NK-92 (cell line): ENCODE results near the gene HOMER2.

Source experiments
- DNase-seq: peaks from one replicate; lab custom pipeline; 2025; ENCODE audit not compliant: unreplicated experiment; lab: John Stamatoyannopoulos, UW

HOMER2 gene

DNA sequence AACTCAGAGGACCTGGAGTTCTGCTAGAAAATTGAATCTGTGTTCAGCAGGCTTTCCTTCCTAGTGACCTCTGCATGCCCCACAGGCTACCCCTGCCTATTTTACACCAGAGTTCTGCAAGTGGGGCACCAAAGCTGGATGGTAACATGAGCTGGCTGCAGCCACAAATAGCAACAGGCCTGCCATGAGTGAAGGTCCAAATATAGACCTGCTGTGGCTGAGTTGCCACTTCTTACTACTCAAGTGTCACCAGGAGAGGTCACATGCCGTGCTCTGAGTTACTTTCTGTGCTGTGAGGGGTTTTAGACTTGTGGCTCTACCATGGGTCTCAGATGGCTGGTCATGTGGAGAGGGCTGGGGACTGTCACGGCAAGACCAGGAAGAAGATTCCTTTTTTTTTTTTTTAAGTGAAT is 146.5 kb downstream of the HOMER2 start, which contains the start of gene FSD2:
Gene FSD2 (minus strand): TSS at position 76 of the 413 bp plus-strand sequence. CDS start 18,679 bp downstream, outside the sequence.
- no peak for DNase-seq

DNA sequence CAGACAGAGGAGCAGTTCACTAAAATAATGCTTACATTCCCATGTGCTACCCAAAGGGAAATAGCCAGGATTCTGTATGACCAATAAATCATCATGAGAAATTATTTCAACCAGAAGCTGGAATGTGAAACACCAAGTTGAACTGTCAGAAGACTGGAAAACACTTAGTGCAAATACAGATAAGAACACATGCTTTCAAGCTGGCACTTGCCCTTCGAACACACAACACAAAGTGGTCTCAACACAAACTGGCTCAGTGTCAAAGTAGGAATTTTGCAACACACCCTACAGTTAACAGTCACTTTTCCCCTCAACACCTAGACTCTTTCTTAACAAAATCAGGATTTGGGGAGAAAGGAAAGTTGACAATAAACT is 148.0 kb downstream of the HOMER2 start:
- no peak for DNase-seq

DNA sequence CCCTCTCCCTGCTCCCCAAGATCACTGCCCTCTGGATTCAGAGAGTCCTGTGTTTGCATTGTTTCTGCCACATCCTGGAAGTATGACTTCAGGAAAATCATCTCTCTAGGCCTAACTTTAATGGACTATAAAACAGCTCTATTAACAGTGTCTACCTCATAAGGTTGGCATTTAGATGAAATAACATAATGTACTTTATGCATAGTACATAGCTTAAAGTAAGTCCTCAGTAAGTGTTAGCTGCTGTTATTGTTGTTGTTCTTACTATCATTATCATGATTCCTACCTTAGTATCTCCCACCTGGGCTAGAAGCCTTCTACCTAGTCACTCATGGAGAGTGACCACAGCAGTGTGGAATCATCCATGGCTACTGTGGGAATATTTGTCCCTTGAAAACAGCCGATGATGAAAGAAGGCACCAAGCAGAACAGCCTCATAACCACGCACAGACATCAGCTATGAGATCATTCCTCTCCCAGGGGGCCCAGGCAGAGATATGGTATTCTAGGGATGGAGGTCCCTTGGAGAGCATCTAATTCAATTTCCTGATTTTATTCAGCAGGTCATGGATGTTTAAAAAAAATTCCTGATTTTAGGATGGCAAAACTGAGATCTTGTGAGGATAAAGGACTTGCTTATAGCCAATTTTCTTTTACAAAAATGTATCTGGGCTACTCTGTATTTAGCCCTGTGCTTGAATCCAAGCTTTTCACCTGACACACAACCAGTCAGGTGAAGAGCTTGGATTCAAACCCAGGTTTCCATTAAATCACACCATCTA is 148.5 kb downstream of the HOMER2 start:
- no peak for DNase-seq

DNA sequence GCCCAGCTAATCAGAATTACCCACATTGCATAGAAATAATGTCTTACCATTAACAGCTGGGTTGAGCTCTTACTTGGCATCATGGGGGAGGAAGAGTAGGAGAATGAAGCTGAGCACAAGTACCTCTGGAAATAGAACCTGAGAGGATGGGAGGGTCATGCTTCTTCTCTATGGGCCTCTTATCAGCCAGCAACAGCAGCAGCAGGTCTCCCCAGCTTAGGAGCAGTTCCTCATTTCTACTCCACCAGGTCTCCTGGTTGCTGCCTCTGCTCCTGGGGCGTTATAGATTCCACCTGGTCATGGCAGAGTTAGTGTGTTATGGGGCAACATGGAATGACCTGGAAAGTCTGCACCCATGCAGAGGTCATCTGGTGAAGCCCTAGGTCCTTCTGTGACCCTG is 150.0 kb downstream of the HOMER2 start:
- DNase-seq, result no peak

DNA sequence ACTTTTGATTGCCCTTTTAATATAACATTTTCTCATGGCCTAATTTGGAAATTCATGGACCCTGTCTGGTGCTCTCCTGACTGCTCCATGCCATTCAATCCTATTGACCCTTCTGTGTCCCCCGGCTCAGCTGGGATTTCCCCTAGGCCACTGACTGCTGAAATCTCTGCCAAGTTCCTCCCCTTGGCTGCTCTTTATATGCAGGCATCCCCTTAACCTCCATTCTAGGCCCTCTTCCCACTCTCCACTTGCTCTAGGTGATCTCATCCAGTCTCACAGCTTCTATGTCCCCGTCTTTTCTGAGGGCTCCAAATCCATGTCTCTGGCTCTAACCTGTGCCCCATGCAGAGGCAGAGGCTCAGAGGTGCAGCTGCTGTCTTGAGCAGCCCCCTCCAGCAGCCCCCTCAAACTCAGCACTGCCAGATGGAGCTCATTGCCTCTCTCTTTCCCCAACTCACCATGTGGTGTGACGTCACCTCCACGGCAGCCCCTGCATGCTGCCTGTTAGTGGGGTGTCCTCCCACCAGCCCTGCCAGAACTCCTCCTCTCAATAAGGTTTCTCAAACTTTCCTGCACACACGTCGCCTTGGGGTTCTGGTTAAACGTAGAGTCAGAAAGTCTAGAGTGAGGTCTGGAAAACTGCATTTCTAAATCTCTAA is 153.2 kb downstream of the HOMER2 start:
- no peak for DNase-seq
